HCT116 (cell line): ENCODE measurements around the gene CACNA1C. TPM values are rescaled to one million over a fixed set of nuclear protein-coding genes. Genes with fewer than 3 reads are reported as not detected.

Source experiments
- ATAC-seq: fragments of 200-7000 bp; cut with Tn5 transposase; 2 replicates; pipeline ENCODE4 v1.9.1; 2020; ENCODE audit warnings: mild to moderate bottlenecking, moderate library complexity
- BruUV-seq: library from RNA; stranded (reverse); fragments of 400-500 nt; replicated peaks from 2 replicates; lab custom pipeline; 2021; lab: Mats Ljungman, UMichigan
- CTCF ChIA-PET: fragments of 300-600 bp; sonication (Branson Sonifier 250); formaldehyde crosslinking; loops from one replicate; lab custom pipeline; 2021; ENCODE audit warnings: antibody characterized with exemption; lab: Charles Lee
- POLR2A ChIA-PET: fragments of 300-600, 350-600 bp; sonication (Branson Sonifier 250); formaldehyde crosslinking; loops from one replicate; lab custom pipeline; 2021; ENCODE audit warnings: antibody characterized with exemption; lab: Charles Lee
- RAD21 ChIA-PET, 2 experiments: fragments of 300-600 bp; sonication (Branson Sonifier 250); formaldehyde crosslinking; loops; one replicate each; lab custom pipeline; 2023; ENCODE audit warnings: low total read pairs in 2 of 2; ENCODE audit not compliant: uncharacterized antibody in 2 of 2, unreplicated experiment in 2 of 2, low non-redundant PET in 1 of 2; lab: Charles Lee
- DNase-seq: peaks from one replicate; pipeline ENCODE4 v3.0.0-alpha.2; 2010; ENCODE audit warnings: low read depth, low spot score
- H2AFZ ChIP-seq: fragments of 200-600 bp; shearing (Covaris generic), sonication (generic); 2 replicates; pipeline ENCODE4 v1.6.1; 2017; ENCODE audit warnings: low read depth, mixed run types, mixed read lengths, antibody characterized with exemption, low read length; ENCODE audit not compliant: poor library complexity, severe bottlenecking
- H3K27ac ChIP-seq: 2 replicates; pipeline ENCODE4 v1.5.1; 2012; ENCODE audit warnings: low read depth, low read length
- H3K27me3 ChIP-seq: fragments of 200-600 bp; sonication (generic); 2 replicates; pipeline ENCODE4 v1.6.1; 2016; ENCODE audit warnings: mixed run types, low read length, mixed read lengths; ENCODE audit not compliant: insufficient read depth
- H3K36me3 ChIP-seq, 2 experiments: fragments of 200-500 bp in 1 of 2; fragments of 200-600 bp in 1 of 2; sonication (Bioruptor generic) in 1 of 2; sonication (generic) in 1 of 2; 2 replicates each; pipeline versions ENCODE4 v1.5.1 to v1.6.1; 2014 to 2016; ENCODE audit warnings: low read length in 2 of 2, inconsistent platforms in 1 of 2, mixed read lengths in 1 of 2, mixed run types in 1 of 2; ENCODE audit not compliant: insufficient read depth in 2 of 2, control insufficient read depth in 1 of 2
- H3K4me1 ChIP-seq, 2 experiments: fragments of 200-600 bp in 1 of 2; sonication (generic) in 1 of 2; 2 replicates each; pipeline versions ENCODE4 v1.5.1 to v1.6.1; 2012 to 2017; ENCODE audit warnings: low read length in 2 of 2, inconsistent platforms in 1 of 2, mild to moderate bottlenecking in 1 of 2, mixed read lengths in 1 of 2, mixed run types in 1 of 2, moderate library complexity in 1 of 2; ENCODE audit not compliant: insufficient read depth in 2 of 2, control insufficient read depth in 1 of 2
- H3K4me2 ChIP-seq: fragments of 200-600 bp; sonication (generic); 2 replicates; pipeline ENCODE4 v1.6.1; 2017; ENCODE audit warnings: mixed run types, low read length, mixed read lengths
- H3K4me3 ChIP-seq, 2 experiments: fragments of 200-600 bp in 1 of 2; sonication (generic) in 1 of 2; replicated peaks in 1 of 2; 2 replicates each; pipeline ENCODE4 v1.5.1; 2011 to 2016; ENCODE audit warnings: low read length in 2 of 2, control low read depth in 1 of 2, low read depth in 1 of 2, mild to moderate bottlenecking in 1 of 2, mixed read lengths in 1 of 2, mixed run types in 1 of 2
- H3K79me2 ChIP-seq: fragments of 200-600 bp; sonication (generic); 2 replicates; pipeline ENCODE4 v1.6.1; 2017; ENCODE audit warnings: mild to moderate bottlenecking, mixed run types, low read length, moderate library complexity, mixed read lengths; ENCODE audit not compliant: insufficient read depth
- H3K9ac ChIP-seq: fragments of 200-600 bp; sonication (generic); 2 replicates; pipeline ENCODE4 v1.6.1; 2016; ENCODE audit warnings: low read length, mixed read lengths
- H3K9me2 ChIP-seq: fragments of 200-600 bp; sonication (generic), shearing (Covaris generic); 2 replicates; pipeline ENCODE4 v1.6.1; 2017; ENCODE audit warnings: mixed run types, mild to moderate bottlenecking, moderate library complexity; ENCODE audit not compliant: insufficient read depth
- H3K9me3 ChIP-seq, 2 experiments: fragments of 200-500 bp in 1 of 2; fragments of 200-600 bp in 1 of 2; sonication (Bioruptor generic) in 1 of 2; sonication (generic) in 1 of 2; 2 replicates each; pipeline ENCODE4 v1.6.1; 2014 to 2017; ENCODE audit warnings: low read length in 2 of 2, mixed read lengths in 2 of 2, inconsistent platforms in 1 of 2, low read depth in 1 of 2, mild to moderate bottlenecking in 1 of 2, mixed run types in 1 of 2, moderate library complexity in 1 of 2; ENCODE audit not compliant: control insufficient read depth in 1 of 2, insufficient read depth in 1 of 2
- H4K20me1 ChIP-seq: fragments of 200-600 bp; sonication (generic), shearing (Covaris generic); 2 replicates; pipeline ENCODE4 v1.6.1; 2017; ENCODE audit warnings: mixed run types, mild to moderate bottlenecking, moderate library complexity; ENCODE audit not compliant: insufficient read depth
- CBX3 ChIP-seq: IDR thresholded peaks from 2 replicates; pipeline ENCODE4 v1.6.1; 2012; ENCODE audit warnings: low read depth
- EGR1 ChIP-seq: IDR thresholded peaks from 2 replicates; pipeline ENCODE4 v1.6.1; 2012; ENCODE audit warnings: low read depth
- ELF1 ChIP-seq: IDR thresholded peaks from 2 replicates; pipeline ENCODE4 v1.6.1; 2012; ENCODE audit warnings: low read depth, borderline replicate concordance
- EZH2 ChIP-seq: fragments of 200-600 bp; sonication (generic); IDR thresholded peaks from 2 replicates; pipeline ENCODE4 v1.6.1; 2017; ENCODE audit warnings: antibody characterized with exemption, mixed run types
- JUND ChIP-seq: IDR thresholded peaks from 2 replicates; pipeline ENCODE4 v1.6.1; 2012
- REST ChIP-seq: IDR thresholded peaks from 2 replicates; pipeline ENCODE4 v1.6.1; 2012; ENCODE audit warnings: low read depth
- SIN3A ChIP-seq: IDR thresholded peaks from 2 replicates; pipeline ENCODE4 v1.6.1; 2012; ENCODE audit warnings: low read depth
- ZBTB33 ChIP-seq: IDR thresholded peaks from 2 replicates; pipeline ENCODE4 v1.6.1; 2011; ENCODE audit warnings: mild to moderate bottlenecking, low read length, moderate library complexity; ENCODE audit not compliant: insufficient replicate concordance; ENCODE audit errors: extremely low read depth
- intact Hi-C: fragments of 100-400 bp; cut with micrococcal nuclease; formaldehyde crosslinking; loops from 2 replicates; pipeline ENCODE4 v1.10.0; 2022
- total RNA-seq: library from RNA; stranded (reverse); gene quantifications from one replicate; pipeline ENCODE4 v1.2.1, GENCODE V29; 2021; ENCODE audit not compliant: unreplicated experiment

The CACNA1C gene
- total RNA-seq, 1 experiment from 2014 or later = 0.05 TPM

- ATAC-seq (no peak), DNase-seq (no peak)
- TF ChIP-seq ELF1 (no peak), SIN3A (no peak), REST (no peak), EZH2 (0 out of 2 replicates have a peak, but pooled peaks have one; percentile 93), ZBTB33 (no peak), EGR1 (no peak), CBX3 (no peak), JUND (no peak)
- peaks cover 60% of the 10 kb centered on the region for H3K27me3 ChIP-seq
- no peaks in the 10 kb centered on the region for H3K4me1 ChIP-seq
- H4K20me1 ChIP-seq = no peaks in the 10 kb centered on the region
- H3K4me2 ChIP-seq = no peak overlapping the region
- no peak overlapping the region for H3K27ac ChIP-seq
- intact Hi-C loops = no loop called here
- H3K4me3 ChIP-seq = no peak overlapping the region
- H3K79me2 ChIP-seq = no peaks in the 10 kb centered on the region
- no peaks in the 10 kb centered on the region for H3K9me3 ChIP-seq
- no TSS peak for BruUV-seq
- RAD21 ChIA-PET = no interaction called here
- no peaks in the 10 kb centered on the region for H3K36me3 ChIP-seq
- CTCF ChIA-PET = no interaction called here
- no peak overlapping the region for H2AFZ ChIP-seq
- H3K9me2 ChIP-seq = no peaks in the 10 kb centered on the region
- no peak overlapping the region for H3K9ac ChIP-seq
- POLR2A ChIA-PET = interaction anchor here (0.9 kb wide), 1 partner anchor 85 kb away, joined by 3 read pairs; no protein-coding TSS in a partner anchor
Observed at GRCh38 chr12:2145433-2145998, 92.7 kb downstream of the CACNA1C start.
